Ovary (tissue), 3 donors: ENCODE results near the gene VWA2.

Experiments used
- EP300 ChIP-seq: sonication (generic); formaldehyde crosslinking; IDR thresholded peaks from one replicate; pipeline ENCODE4 v1.6.1; 2017; ENCODE audit warnings: antibody characterized with exemption
- POLR2A ChIP-seq: fragments of 450-650 bp; IDR thresholded peaks from one replicate; pipeline ENCODE4 v1.6.1; 2017; ENCODE audit warnings: antibody characterized with exemption, mild to moderate bottlenecking, moderate library complexity
- TF ChIP-seq, protein P1 (sequence below), 3 donors: fragments of 450-650 bp in 2 of 3; fragments of 200-600 bp in 1 of 3; IDR thresholded peaks; one replicate each; pipeline versions ENCODE4 v1.5.1 to v1.8.0; 2016 to 2022; ENCODE audit warnings: antibody characterized with exemption in 3 of 3, mild to moderate bottlenecking in 1 of 3
- donor health status: DM: no; HTN: no; CAD: no.

DNA sequence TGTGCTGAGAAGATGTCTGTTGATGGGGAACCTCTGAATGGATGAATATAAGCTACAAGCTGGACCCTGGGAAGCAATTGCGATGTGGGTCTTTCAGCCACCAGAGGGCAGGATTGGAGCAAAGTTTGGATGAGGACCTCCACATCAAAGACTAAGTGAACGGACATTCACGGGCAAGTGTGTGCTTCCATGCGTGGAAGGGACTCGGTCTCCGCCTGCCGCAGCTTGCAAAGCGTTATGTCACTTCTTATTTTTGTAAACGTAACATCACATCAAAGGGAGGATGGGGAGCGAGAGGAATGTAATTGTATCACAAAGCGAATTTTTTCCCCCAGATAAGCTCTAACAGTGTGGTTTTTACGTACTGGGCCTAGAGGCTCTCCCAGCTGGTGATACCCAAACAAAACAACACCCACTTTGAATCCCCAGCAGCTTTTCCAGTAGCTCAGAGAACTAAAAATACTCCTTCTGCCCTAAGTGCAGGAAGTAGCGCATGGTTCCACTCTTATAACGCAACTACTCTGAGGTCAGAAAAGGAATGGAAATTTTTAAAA is 65.0 kb downstream of the VWA2 start:
- TF ChIP-seq, protein P1, sequence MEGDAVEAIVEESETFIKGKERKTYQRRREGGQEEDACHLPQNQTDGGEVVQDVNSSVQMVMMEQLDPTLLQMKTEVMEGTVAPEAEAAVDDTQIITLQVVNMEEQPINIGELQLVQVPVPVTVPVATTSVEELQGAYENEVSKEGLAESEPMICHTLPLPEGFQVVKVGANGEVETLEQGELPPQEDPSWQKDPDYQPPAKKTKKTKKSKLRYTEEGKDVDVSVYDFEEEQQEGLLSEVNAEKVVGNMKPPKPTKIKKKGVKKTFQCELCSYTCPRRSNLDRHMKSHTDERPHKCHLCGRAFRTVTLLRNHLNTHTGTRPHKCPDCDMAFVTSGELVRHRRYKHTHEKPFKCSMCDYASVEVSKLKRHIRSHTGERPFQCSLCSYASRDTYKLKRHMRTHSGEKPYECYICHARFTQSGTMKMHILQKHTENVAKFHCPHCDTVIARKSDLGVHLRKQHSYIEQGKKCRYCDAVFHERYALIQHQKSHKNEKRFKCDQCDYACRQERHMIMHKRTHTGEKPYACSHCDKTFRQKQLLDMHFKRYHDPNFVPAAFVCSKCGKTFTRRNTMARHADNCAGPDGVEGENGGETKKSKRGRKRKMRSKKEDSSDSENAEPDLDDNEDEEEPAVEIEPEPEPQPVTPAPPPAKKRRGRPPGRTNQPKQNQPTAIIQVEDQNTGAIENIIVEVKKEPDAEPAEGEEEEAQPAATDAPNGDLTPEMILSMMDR (IDR thresholded peaks at IDR 0.05), result peak; percentile 81 to 89 (median 85)
- TF ChIP-seq EP300, result no peak
- TF ChIP-seq POLR2A, result no peak
